GM19193 (cell line): ENCODE results near the gene AHNAK.

Experiments used
- POLR2A ChIP-seq: IDR thresholded peaks from 4 replicates; pipeline ENCODE4 v1.6.1; 2011; ENCODE audit not compliant: insufficient read depth, insufficient read length; ENCODE audit errors: extremely low read depth

The AHNAK gene, protein sequence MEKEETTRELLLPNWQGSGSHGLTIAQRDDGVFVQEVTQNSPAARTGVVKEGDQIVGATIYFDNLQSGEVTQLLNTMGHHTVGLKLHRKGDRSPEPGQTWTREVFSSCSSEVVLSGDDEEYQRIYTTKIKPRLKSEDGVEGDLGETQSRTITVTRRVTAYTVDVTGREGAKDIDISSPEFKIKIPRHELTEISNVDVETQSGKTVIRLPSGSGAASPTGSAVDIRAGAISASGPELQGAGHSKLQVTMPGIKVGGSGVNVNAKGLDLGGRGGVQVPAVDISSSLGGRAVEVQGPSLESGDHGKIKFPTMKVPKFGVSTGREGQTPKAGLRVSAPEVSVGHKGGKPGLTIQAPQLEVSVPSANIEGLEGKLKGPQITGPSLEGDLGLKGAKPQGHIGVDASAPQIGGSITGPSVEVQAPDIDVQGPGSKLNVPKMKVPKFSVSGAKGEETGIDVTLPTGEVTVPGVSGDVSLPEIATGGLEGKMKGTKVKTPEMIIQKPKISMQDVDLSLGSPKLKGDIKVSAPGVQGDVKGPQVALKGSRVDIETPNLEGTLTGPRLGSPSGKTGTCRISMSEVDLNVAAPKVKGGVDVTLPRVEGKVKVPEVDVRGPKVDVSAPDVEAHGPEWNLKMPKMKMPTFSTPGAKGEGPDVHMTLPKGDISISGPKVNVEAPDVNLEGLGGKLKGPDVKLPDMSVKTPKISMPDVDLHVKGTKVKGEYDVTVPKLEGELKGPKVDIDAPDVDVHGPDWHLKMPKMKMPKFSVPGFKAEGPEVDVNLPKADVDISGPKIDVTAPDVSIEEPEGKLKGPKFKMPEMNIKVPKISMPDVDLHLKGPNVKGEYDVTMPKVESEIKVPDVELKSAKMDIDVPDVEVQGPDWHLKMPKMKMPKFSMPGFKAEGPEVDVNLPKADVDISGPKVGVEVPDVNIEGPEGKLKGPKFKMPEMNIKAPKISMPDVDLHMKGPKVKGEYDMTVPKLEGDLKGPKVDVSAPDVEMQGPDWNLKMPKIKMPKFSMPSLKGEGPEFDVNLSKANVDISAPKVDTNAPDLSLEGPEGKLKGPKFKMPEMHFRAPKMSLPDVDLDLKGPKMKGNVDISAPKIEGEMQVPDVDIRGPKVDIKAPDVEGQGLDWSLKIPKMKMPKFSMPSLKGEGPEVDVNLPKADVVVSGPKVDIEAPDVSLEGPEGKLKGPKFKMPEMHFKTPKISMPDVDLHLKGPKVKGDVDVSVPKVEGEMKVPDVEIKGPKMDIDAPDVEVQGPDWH (N-terminal part only)

GRCh38 chr11:62546244-62546928 lies at the start of gene AHNAK:
AHNAK (minus strand) TSS chr11:62546806; CDS start chr11:62536098, 10,708 bp downstream.
- peak; percentile 73 for TF ChIP-seq POLR2A

DNA sequence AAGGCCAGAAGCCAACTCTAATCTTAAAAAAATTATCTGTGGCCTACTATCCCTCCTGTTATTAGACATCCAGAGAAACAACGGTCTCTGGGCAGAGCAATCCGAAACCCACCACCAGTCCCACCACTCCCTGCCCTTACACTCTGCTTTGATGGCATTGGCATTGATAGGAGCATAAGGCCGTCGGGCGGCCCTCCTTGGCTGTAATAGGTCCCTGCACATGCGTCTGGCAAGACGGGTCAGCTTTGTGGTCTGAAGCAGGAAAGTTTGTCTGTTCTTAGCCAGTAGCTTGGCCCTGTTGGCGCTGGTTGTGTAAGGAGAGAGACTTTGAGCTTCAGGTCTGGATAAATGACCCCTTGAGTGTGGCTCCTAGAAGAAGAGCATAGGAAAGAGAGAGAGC lies 48.5 kb upstream of the AHNAK start:
- no peak for TF ChIP-seq POLR2A

DNA sequence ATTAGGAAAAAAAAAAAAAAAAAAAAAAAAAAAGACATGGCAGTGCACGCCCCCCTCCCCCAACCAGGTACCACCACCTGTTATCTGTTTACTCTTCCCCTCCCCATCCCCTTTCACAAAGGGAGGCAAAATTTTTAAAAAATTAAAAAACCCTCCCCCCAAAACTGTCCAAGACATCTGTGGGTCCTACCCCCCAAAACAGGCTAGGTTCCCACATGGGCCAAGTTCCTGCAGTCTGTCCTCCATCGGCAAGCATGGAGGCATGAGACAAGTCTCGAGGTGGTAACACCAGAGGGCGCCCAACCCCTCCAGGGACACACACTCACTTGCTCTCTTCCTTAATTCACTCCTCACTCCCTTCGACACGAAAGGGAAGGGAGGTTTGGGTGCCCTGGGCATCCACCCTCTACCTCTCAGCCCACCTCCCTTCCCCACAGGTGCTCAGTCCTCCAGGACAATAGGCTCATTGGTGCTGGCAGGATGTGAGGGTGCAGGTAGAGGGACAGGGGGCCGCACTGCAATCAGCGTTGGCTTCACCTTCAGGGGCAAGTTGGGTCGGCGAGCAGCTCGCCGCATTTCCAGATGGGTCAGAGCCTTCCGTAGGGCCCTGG lies 46.9 kb upstream of the AHNAK start:
- no peak for TF ChIP-seq POLR2A

DNA sequence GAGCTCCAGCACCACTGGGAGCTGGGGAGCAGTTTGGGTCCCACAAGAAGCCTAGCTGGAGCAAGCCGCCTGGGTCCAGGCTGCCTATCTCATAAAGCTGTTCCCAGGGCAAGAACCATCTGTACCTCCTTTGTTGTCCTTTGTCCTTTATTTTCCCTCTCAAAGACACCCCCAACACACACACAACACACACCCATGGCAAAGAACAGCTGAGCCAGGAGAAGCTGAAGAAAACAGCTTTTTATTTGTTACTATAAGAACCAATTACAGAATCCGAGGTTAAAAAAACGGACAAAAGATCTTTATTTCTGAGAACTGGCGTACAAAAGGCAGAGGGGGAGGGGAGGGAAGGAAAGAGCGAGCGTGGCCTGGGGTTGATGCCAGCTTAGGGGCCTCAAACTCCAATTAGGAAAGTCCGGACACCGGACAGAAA lies 46.4 kb upstream of the AHNAK start:
- no peak for TF ChIP-seq POLR2A

DNA sequence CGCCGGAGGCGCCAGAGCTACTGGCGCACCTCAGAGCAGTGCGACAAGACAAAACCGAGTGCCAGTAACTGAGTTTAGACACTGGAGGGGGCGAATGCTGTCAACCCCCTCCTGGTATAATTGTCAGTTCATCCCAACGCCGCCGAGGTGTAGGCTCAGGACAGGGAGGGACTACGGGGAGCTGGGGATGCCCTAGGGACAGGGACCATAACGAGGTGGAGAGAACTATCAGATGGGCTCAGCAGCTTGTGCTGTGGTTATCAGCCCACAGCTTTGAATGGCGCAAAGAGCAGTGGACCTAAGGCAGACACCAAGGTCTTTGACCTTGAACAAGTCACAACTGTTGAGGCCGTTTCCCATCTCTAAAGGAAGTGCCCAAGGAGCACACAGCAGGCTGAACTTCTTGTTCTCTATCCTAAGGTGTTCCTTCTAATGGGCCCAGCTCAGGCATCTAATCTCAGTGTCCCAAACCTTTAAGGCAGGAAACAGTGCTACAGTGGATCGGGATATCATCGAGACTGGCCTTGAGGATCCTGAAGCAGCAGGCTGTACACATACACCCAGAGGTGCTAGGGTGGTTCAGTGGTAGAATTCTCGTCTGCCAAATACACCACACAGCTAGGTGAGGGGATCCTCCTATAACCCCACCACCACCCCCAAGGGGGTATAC lies 45.7 kb upstream of the AHNAK start:
- no peak for TF ChIP-seq POLR2A

DNA sequence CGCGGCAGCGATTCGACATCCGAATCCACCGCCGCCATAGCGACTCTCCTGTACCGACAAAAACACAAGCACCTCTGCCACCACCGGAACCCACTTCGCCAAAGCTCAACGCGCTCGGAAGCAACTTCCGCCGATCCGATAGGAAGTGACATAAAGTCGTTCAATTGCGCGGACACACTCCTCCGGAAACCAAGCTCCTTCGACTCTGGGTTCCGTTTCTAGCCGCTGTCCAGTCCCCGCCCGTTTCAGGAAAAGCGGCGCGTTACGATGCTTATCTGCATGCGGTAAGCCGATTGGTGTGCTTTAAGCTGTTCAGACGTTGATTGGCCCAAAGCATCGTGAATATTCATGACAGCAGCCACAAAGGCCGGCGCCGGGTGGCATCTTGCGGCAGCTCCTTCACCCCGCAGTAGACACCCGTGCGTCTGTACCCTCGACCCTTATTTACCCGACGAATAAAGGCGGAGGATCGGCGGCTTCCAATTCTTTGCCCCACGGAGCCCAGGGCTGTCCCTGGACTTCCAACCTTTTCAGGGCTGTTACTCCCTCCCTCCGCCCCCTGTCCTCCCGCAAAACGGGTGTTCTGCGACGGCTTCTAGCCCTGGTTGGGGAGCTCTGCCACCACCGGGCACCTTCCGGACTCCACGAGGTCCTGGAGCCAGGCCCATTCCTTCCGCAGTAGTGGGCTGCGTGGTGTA lies 45.0 kb upstream of the AHNAK start, which contains the start of gene TUT1:
Gene TUT1, minus strand, starts transcription at position 76 of the 698 bp plus-strand sequence. Its CDS starts 38 bp downstream, at position 38.
- TF ChIP-seq POLR2A, result peak; percentile 95

DNA sequence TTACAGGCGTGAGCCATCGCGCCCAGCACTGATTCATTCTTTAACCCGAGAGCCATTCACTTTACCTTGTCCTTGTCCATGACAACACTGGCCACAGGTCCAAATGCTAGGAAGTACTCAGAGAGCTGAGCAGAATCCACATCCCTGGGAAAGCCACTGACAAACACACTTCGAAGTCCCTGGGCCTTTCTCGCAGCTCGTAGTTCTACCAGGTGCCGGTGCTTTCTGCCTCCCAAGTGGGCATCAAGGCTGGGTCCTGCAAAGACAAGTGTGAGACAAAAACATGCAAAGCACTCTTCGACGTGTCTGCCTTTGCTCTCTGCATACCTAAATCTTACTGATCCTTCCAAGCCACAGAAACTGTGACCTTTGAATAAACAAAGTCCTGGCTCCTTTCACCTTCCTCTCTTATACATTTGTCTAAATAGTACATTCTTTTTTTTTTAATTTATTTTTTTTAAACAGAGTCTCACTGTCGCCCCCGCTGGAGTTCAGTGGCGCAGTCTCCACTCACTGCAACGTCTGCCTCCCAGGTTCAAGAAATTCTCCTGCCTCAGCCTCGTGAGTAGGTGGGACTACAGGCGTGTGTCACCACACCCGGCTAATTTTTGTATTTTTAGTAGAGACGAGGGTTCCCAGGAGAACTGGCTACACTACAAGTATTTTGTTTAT lies 42.5 kb upstream of the AHNAK start:
- no peak for TF ChIP-seq POLR2A

- no peak for TF ChIP-seq POLR2A
Measured at GRCh38 chr11:62580959-62581715, 34.5 kb upstream of the AHNAK start.

DNA sequence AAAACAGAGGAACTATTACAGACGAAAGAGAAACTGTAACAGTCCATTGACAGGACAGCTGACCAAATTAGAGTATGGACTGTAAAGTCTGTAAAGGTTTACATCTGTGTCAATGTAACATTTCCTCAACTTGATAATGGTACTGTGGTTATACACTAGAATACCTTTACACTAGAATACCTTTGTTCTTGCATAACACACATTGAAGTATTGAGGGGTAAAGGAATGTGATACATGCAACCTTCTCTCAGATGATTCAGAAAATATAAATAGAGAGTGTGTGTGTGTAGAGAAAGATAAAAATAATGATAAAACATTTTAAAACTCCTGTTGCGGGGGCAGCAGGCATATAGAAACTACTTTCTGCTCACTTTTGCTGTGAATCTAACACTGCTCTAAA lies 32.6 kb upstream of the AHNAK start:
- TF ChIP-seq POLR2A, result no peak

DNA sequence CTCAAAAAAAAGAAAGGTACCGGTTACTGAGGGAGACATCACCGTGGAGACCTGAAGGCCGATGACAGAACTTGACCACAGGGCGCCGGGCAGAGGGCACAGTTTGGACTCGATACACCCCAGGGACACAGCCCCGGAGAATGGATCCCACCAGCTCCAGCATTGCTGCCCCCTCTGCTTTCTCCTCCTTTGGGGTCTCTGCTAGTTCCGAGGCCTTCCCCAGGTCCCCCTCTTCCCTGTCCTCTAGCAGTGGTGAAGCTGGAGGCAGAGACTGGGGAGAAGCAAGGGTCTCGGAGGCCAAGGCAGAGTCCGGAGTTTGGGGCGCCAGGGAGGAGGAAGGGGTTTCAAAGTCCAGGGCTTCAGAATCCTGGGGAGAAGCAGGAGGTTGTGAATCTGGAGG lies 31.9 kb upstream of the AHNAK start:
- TF ChIP-seq POLR2A, result no peak

- no peak for TF ChIP-seq POLR2A
Measured at GRCh38 chr11:62577046-62577714, 30.6 kb upstream of the AHNAK start.

DNA sequence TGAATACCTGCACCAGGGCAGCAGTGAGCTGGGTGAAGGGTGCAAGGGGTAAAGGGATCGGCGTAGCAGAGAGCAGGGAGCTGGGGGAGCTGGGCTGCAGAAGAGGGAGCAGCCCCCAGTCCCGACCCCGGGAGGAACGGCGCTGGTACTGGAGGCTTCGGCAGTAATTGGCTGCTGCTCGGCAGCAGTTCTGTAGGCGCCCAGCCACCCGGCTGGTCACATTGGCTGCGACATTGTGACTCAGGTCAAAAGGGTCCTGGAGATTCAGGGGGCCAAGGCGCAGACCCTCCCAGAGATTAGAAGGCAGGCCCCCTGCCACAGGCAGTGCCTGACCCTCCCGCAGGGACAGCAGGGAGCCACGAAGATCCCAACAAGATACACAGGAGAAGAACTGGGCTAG lies 29.2 kb upstream of the AHNAK start:
- TF ChIP-seq POLR2A, result no peak

DNA sequence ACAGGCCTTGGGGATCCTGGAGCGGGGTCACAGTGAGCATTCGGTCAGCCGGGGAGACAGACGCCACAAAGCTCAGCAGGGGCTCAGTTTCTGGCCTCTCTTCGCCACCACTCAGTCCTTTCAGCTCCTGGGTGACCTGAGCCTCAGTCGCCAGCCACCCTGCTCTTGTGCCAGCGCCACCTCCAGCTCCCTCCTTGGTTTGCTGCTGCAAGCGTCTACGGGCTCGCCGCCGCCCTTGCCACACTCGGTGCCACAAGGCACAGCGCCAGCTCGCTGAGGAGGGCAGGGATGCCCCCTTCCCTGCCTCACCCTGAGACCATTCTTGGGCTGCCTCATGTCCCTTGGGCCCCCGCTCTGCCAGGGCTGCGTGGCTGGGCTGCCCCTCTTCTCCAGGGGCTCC lies 28.6 kb upstream of the AHNAK start:
- TF ChIP-seq POLR2A, result no peak
